Left colon (tissue), 2 donors: ENCODE data around the gene NPLOC4. TPM values are rescaled to one million over a fixed set of nuclear protein-coding genes. Genes with fewer than 3 reads are reported as not detected.
"Not testable (repeated sequence)": the region's sequence is repeated elsewhere in the genome, so short reads cannot be mapped to it uniquely, and the experiment has no call there.

Experiments used
- ATAC-seq: fragments of 200-7000 bp; cut with Tn5 transposase; one replicate; pipeline ENCODE4 v1.9.1; 2020; ENCODE audit warnings: mild to moderate bottlenecking, moderate library complexity
- DNase-seq, 2 donors: peaks; one replicate each; pipeline ENCODE4 v3.0.0-alpha.2; 2020
- intact Hi-C, 2 donors: fragments of 100-400 bp; cut with DNase I in 1 of 2; cut with micrococcal nuclease in 1 of 2; formaldehyde crosslinking; loops; one replicate each; pipeline versions ENCODE4 v1.11.2 to v1.14.0; 2022; cut with DNase I, micrococcal nuclease
- long read RNA-seq: library from polyadenylated mRNA; unstranded; transcript quantifications from one replicate; pipeline ENCODE4 v2.0.0, GENCODE V29; 2021
- total RNA-seq, 2 donors: library from RNA; stranded (reverse); fragmentation: NEBNext Ultra II Directional; extraction: Animal tissue kit (Norgen Biotek cat#: 25700); gene quantifications; one replicate each; pipeline ENCODE4 v1.2.1, GENCODE V29; 2021
- donor health status: DM: no; HTN: no; CAD: no.
- donor health status: DM: yes; HTN: yes; CAD: no.

Gene NPLOC4
- 10 to 100 TPM; 86.2 to 88.4 TPM for total RNA-seq
- long read RNA-seq, full-length matches to known transcripts: 37 of 107 reads
- long read RNA-seq, partial matches to known transcripts: 6 of 107 reads
- long read RNA-seq, other reads (novel, unspliced or antisense): 64 of 107 reads

DNA sequence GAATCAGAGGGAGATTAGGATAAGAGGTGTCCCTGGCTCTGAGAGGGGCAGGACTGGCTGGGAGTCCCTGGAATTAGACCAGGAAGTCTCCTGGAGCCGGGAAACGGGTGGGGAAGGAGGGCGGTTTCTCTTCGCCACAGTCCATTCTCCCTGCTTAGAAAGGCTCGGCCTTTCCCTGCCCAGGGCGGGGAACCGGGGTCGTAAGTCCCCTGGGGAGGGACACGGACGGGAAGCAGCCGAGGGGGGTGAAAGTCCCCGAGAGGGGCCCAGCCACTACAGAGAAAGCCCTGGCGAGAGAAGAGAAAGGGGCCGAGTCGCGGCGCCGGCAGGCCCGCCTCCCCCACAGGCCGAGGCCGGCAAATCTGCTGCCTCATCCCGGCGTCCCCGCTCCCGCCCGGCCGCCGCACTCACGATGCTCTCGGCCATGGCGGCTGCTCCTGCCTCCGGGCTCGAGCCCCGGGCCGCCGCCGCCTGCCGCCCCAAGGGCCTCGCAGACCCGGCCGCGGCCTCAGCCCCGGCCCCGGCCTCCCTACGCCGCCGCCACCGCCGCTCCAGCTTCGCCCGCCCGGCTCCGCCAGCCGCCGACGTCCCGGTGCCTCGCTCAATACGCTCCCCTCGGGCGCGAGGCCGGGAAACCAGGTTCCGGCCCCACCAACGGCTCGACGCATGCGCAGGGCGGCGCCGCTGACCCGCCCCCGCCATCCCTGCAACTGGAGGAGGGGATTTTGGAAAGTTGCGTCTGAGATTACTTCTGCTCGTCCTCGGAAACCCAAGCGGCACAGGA is at the start of gene NPLOC4, which contains the start of gene TSPAN10:
Gene NPLOC4, minus strand, starts transcription at position 608 of the 784 bp plus-strand sequence. Its CDS starts 182 bp downstream, at position 426.
Gene TSPAN10, plus strand, starts transcription at position 692 of the 784 bp plus-strand sequence. CDS start 5,217 bp downstream, outside the sequence.
- DNase-seq (peak; percentile 66 to 82), ATAC-seq (peak; percentile 82)
- intact Hi-C loops: no loop called here

DNA sequence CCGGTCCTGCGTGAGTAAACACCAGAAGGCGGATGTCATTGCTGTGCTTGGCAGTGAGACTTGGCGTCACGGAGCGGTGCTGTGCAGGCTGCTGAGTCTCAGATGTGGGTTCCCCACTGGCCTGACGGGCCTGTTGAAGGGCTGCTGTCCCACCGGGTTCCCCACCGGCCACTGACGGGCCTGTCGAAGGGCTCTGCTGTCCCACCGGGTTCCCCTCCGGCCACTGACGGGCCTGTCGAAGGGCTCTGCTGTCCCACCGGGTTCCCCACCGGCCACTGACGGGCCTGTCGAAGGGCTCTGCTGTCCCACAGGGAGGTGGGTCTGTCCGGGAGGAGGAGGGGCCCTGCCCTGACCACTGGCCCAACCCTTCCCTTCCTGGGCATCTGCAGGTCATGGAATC is 49.7 kb upstream of the NPLOC4 start:
- ATAC-seq (no peak), DNase-seq (no peak)
- intact Hi-C loops: no loop called here

DNA sequence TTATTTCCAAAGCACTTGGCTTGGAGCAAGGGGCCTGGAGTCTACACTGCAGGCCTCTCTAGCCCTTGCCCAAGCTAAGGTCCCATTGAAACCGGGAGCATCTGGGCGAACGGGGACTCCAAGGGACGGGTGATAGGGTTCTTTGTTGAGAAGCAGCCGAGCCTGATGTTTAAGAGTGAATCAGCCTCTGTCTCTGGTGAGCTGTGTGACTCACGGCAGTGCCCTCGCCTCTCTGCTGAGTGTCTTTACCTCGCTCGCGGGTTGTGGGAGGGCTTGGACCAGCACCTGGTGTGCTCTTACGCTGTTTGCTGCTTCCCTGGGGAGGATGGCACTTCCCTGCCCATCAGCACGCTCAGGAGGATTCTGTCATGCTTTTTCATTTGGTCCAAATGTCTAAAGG is 48.2 kb upstream of the NPLOC4 start:
- DNase-seq (no peak), ATAC-seq (no peak)
- intact Hi-C loops: no loop called here

DNA sequence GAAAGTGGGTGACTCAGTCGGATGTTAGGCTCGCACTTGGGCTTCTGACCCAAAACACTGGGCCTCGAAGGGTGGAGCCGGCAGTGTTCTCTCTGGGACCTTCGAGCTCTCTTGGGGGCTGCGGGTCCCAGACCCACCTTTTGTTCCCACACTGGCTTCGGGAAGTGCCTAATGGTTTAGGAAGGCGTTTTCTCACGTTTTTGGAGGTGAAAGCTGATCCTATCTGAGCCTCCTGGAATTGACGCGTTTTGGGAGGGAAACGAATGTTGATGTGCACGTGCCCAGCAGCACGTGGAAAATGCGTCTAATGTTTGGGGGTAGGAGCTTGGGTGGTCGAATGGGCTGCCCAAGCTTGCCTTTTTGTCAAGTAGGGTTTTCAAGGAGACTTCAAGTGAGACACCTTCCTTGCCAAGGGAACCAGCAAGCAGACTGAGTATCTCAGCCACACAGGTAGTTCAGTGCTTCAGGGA is 47.6 kb upstream of the NPLOC4 start:
- no peak for ATAC-seq

DNA sequence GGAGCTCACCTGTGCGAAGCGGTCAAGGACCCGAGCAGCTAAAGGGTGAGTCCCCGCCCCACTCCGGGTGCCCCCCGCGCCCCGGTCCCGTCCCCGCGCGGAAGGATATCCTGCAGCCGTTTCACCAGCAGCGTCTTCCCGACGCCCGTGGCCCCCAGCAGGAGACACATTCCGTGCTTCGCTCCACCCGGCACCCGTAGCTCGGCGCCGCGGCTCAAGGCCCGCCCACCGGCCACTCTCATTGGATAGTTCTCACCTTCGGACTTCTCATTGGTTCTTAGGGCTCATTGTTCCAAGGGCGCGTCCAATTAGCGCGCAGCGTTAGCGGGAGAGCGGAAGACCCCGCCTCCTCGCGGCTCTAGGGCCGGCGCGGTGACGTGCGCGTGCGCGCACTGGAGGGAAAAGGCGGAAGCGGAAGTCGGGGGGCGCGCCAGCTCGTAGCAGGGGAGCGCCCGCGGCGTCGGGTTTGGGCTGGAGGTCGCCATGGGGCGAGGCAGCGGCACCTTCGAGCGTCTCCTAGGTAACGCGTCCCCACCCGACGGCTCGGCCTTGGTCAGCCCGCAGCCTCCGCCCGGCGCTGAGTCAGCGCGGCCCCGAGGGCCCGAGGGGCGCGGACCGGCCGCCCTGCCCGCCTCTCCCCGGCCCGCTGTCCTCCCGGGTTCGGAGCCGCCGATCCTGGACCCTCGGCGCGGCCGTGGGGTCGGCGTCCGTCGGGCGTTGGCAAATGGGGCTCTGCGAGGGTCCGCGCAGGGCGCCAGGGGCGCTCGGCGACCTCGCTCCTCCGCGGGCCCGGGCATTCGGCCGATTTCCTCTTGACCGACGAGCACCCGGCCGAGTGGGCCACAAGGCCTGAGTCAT is 46.9 kb upstream of the NPLOC4 start, which contains the start of the genes ARL16 and HGS:
Gene ARL16, minus strand, starts transcription at position 214 of the 858 bp plus-strand sequence. Its CDS starts 44 bp downstream, at position 170.
Gene HGS, plus strand, starts transcription at position 428 of the 858 bp plus-strand sequence. Its CDS starts 56 bp downstream, at position 484.
- peak; percentile 95 for ATAC-seq
- DNase-seq: peak; percentile 97 to 98
- intact Hi-C loops: no loop called here

More for the DNA sequence above, 47.6 kb upstream of the NPLOC4 start:
- intact Hi-C loops: no loop called here
- no peak for DNase-seq

DNA sequence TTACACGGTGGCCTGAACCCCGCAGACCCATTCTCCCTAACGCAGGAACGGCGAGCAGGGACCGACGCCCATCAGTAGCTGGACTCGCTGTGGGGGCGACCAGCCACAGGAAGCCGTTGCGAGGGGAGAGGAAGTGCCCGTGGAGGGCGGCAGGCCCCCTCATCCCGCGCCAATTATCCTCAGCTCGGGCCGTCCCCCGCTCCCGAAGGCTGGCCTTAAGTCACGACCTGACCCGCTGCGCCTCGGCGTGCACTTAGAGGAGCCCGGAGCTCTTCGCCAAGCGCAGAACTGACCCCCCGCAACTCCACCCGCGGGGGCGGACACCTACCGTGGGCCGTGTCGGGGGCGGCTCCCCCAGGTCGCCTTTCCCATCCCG is 46.3 kb upstream of the NPLOC4 start:
- DNase-seq (no peak), ATAC-seq (peak; percentile 32)
- intact Hi-C loops: no loop called here

DNA sequence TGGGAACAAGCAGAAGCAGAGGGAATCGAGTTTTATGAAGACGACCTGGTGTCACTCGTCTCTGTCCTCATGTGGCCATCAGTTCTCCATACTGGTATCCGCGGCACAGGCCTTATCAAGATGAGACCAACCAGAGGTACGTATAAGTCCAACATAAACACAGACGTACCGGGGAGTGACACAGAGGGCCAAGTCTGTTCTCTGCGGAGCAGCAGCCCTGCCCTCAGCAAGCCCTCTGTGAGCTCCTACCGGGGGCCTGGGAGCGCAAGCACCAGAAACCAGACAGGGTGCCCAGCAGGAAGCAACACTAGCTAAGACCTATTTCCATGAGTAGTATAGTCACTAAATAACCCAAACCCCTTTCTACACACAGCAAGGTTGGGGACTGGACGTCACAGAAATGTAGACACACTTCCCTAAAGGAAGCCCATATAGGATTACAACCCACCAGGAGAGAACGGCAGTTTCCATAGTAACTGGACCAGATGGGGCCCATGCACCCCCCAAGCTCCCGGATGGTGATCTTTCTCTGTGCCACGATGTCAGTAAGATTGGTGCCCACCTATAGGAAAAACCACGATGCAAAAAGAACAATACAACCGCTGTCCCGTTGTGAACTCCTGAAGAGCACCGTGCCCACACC is 45.8 kb upstream of the NPLOC4 start:
- DNase-seq (no peak), ATAC-seq (no peak)
- intact Hi-C loops: no loop called here

DNA sequence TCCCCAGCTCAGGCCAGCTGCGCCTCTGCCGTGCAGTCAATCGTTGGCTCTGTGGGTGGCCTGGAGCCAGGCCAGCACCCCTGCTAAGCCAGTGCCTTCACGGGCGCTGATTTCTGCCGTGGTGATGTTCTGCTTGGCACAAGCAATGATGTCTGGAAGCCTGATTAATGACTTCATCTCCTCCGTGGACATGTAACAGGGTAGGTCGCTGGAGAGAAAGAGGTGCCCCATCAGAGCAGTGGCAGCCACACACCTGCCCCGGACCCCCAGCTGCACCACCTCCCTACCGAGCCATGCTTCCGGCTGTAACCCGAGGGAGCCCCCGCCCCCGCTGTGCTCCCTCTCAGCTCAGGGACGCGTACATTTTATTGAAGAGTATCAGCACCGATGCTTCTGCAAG is 44.8 kb upstream of the NPLOC4 start:
- intact Hi-C loops: no loop called here
- DNase-seq: no peak
- no peak for ATAC-seq

DNA sequence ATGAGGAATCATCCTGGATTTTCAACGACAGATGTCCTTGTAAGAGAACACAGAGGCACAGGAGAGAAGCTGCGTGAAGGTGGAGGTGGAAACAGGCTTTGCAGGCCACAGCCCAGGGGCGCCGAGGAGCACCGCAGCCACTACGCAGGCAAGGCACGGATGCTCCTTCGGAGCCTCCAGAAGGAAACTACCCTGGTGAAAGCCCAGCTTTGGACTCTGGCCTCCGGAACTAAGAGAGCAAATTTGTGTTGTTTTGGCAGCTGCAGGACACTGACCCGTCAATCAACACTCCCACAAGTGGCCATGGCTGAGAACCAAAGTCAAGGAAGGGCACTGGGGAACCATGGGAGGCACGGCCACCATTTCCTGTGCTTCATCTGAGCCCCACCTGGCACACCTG is 43.2 kb upstream of the NPLOC4 start:
- no peak for ATAC-seq
- intact Hi-C loops: no loop called here
- DNase-seq: no peak

DNA sequence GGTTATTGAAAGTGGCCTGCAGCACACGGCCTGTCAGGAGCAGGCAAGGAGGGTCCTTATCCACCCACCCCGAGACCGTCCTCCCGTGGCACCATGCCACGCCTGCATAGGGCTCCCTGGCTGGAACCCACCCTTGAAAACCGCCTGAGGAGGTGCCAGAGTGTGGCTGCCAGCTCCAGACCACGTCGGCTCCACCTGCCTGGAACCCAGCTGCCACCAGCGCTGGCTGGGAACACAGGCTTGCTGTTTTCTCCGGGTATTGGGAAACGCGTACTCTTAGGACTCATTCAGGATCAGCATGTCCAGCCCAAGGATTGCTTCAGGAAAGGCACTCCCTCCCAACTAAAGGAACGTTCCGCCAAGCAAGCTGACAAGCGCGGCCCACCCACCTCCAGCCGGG is 40.0 kb upstream of the NPLOC4 start:
- DNase-seq (no peak), ATAC-seq (no peak)
- intact Hi-C loops: no loop called here

DNA sequence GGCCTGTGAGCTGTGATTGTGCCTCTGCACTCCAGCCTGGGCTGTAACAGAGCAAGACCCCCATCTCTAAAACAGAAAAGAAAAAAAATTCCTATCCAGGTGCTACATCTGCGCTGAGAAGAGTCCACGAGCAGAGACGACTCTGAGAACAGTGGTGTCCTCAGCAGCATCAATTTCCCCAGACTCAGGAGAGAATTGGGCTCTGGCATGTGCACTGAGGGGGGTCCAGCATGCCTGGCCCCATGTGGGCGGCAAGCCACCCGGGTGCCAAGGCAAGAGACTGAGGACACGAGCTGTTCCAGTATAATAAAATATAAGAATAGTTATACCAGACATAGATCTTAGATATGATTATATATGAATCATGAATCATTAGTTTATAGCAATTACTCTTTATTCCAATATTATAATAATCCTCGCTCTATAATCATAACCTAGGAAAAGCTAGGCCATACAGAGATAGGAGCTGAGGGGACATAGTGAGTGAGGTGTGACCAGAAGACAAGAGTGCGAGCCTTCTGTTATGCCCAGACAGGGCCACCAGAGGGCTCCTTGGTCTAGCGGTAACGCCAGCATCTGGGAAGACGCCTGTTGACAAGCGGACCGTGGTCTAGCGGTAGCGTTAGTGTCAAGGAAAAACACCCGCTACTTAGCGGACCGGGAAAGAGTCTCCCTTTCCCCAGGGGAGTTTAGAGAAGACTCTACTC is 38.8 kb upstream of the NPLOC4 start:
- peak; percentile 25 for ATAC-seq
- intact Hi-C loops, DNase-seq: not testable (repeated sequence)

DNA sequence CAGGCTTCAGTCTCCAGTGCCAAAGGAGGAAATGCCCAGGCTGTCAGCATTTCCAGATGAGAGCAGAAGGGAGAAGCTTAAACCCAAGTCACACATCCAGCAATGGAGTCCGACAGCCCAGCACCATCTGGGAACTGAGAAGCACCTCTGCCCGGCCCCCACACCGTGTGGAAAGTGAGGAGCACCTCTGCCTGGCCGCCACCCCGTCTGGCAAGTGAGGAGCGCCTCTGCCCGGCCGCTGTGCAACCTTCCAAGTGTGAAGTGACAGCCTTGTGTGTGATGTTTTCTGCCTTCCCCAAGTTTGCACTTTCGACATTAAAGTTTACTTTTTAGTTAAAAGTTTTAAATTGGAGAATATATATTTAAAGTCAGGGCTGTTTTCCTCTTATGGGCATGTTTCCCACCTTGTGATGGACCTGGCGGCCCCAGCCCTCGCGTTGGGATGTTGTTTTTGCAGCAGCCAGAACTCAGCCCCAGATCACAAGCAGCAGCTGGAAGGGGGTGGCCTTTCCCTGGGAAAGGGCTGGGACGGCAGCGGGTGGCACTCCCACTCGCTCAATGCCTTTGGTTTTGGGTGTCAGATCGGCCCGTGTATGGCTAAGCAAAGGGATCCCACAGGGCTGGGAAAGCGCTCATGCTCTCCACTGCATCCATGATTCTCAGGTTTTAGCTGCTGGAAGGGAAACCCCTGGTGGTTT is 36.8 kb upstream of the NPLOC4 start:
- DNase-seq: no peak
- intact Hi-C loops: no loop called here
- ATAC-seq: no peak

DNA sequence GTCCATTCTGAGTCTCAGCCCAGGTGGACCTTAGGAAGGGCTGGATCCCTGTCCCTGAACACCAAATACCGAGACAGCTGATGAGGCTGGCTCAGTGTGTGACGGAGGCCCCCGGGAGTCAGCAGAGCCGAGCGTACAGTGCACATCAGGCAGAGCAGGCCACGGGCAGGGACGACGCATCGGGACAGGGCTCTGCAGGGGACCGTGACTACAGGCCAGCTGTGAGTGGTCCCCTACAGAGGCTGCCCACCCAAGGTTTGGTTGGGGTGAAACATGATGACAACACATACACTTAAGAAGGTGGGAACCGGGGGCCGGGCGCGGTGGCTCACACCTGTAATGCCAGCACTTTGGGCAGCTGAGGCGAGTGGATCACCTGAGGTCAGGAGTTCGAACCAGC is 36.0 kb upstream of the NPLOC4 start:
- no peak for DNase-seq
- intact Hi-C loops: no loop called here
- ATAC-seq: no peak

DNA sequence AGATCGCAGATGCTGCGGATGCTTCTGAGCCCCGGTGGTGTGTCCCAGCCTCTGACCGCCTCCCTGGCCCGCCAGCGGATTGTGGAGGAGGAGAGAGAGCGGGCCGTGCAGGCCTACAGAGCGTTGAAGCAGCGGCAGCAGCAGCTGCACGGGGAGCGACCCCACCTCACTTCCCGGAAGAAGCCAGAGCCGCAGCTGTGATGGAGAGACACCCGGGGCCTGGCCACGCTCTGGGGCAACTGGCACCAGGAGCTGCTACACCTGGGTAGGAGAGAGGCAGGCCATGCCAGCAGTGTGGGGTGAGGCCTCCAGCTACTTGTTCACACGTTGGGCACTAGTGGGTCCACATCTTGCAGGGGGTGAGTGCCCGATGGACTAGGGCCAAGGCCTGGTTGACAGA is 35.6 kb upstream of the NPLOC4 start:
- DNase-seq: no peak
- peak; percentile 7 for ATAC-seq
- intact Hi-C loops: no loop called here

DNA sequence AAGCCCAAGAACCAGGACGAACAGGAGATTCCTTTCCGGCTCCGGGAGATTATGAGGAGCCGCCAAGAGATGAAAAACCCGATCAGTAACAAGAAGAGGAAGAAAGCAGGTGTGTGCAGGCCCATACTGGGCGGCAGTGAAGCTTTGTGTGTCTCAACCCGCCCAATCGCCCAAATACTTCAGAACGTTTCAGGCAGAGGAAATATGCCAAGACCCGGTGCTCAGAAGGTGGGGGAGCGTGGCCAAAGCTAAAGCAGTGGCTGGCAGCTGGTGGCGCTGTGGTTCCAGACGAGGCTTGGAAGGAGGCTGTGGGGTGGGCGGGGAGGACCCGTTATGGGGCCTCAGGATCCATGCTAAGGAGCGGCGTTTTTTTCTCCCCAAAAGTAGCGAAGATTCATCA is 30.8 kb upstream of the NPLOC4 start:
- DNase-seq (no peak), ATAC-seq (no peak)
- intact Hi-C loops: no loop called here

DNA sequence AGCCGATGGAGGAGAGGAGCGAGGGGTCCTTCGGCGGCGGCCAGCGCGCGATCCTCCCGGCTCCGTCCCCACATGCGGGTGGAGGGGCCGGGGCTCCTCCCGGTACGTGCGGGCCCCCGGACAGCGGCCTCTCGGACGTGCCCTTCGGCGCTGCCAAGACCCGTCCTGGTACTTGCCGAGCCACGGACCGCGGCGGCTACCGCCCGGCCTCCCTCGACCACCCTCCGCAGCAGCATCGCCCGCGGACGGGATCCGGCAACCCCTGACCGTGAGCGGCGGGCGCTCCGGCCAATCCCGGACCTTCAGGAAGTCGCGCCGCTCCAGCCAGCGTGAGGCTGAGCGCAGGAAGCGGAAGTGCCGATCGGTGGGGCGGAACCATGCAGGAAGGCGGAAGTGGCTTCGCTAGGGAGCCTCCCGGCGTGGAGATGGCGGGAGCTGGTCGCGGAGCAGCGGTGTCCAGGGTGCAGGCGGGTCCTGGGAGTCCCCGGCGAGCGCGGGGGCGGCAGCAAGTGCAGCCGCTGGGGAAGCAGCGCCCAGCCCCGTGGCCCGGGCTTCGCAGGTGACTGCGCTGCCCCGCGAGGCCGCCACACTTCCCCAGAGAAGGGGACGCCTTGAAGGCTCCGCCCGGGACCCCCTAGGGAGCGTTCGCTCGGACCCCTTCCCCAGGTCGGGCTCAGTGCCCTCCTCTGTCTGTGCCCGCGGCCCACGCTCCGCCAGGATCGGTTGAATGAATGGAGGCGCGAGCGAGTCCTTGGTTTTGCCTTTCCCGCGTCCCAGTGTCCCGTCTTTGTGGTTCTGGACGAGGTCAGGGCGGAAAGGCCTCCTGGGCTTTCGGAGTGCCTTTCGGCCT is 29.7 kb upstream of the NPLOC4 start, which contains the start of the genes CCDC137 and OXLD1:
Gene CCDC137, plus strand, starts transcription at position 396 of the 850 bp plus-strand sequence. Its CDS starts 30 bp downstream, at position 426.
Gene OXLD1, minus strand, starts transcription at position 264 of the 850 bp plus-strand sequence. Its CDS starts 28 bp downstream, at position 236.
- ATAC-seq (peak; percentile 97), DNase-seq (peak; percentile 97)
- intact Hi-C loops: no loop called here

DNA sequence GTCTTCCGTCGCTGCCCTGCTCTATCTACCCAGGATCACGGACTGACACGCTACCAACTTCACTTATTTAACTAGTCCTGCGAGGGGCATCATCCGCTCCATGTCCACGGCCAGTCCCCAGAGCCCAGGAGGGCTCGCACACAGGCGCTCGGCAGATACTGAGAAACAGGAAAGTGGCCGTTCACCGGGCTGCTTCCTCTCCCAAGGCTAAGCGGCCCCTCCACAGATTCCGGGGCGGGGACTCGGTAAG is 29.1 kb upstream of the NPLOC4 start:
- ATAC-seq (peak; percentile 31), DNase-seq (no peak)
- intact Hi-C loops: no loop called here
